ENCODE results near the gene CRADD. TPM values are rescaled to one million over a fixed set of nuclear protein-coding genes. Genes with fewer than 3 reads are reported as not detected.

CRADD gene
- 8.5 and 12.3 TPM in 2 replicates for total RNA-seq

DNA sequence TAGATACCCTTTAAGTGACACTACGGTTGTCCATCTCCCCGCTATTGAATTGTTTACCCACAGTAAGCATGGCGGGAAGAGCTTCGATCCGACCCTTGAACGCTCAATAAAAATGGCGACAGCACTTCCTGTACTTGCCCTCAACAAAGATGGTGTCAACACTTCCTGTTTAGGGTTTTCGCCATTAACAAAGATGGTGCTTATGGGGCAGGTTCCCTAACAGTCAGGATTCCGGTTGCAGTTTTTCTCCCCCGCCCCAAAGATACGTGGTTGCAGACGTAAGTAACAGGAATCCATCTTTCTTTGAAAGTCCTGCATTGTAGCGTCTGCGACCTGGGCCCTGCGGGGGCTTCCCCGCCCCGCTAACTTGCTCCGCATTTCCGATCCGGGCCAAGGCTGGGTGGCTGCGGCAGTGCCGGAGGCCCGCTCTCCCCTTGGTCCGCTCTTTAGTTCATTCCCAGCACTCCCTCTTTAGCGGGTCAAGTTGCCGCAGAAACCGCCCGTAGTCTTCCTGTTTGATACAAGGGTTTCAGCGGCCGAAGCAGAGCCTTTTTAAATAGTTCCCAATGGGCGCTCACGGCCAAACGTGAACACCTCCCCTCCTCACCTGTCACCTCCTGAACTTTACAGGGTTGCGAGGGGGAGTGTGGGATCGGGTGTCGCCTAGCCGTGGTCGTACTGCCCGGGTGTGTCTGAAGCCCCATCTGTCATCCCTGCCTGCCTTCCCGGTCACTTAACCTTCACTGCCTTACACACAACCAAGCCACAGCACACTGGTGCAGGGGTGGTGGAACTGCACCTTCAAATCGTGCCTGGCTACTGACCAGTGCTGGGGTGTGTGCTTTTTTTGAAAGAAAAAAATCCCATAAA is at the start of gene CRADD:
Gene CRADD (plus strand): TSS at position 181 of the 870 bp plus-strand sequence.

Other genes starting within 250 kb of the CRADD start
- gene UBE2N, start 235.4 kb upstream of the CRADD start, total RNA-seq = 37.2 and 86.4 TPM in 2 replicates
- gene MRPL42, start 209.9 kb upstream of the CRADD start, total RNA-seq = 79.5 and 79.9 TPM in 2 replicates
- 4.5 and 4.7 TPM in 2 replicates for gene SOCS2, start 104.7 kb upstream of the CRADD start, total RNA-seq